Measurements from ENCODE around the gene CERS5.

DNA sequence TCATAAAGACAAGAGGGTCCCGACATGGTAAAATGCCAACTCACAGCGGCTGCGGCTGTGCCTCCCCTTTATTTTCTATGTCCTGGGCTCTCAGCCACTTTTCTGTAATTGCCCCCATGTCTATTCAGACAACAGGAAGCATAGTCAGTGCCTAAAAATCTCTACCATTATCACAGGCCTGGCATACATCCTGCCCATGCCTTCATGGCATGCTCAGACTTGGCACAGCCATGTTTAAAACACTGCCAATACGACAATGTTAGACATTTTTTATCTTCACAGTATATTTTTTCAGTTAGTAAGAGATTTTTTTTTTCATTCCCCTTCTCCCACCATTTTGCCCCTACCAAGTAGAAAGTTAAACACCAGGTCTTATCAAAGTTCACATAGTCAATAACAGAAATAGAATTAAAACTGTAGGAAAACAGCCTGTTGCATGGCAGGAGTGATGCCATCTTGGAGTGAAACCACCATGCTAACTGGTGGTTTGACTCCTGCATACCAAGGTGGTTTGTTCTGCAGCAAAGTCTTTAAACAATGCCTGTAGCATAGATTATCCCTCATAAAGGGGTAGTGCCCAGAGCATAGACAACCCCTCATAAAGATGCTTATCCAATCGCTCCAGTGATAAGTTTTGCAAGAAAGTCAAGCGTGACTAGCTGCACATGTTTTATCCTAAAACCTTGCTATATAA is 18.9 kb upstream of the CERS5 start:
- TF ChIP-seq POLR2AphosphoS5 (IDR thresholded peaks at IDR 0.05; ENCODE audit: borderline replicate concordance, low read depth, low read length), result no peak
- no peak for TF ChIP-seq EZH2 (IDR thresholded peaks at IDR 0.05)
- no peak for TF ChIP-seq FOXP2 (optimal IDR thresholded peaks at IDR 0.05; ENCODE audit: control extremely low read depth, extremely low read length, insufficient read depth)

Measured in SK-N-MC (cell line).